Cardiac fibroblast (primary cell): ENCODE measurements around the gene GPM6B.

ENCODE experiments used
- DNase-seq, 2 donors: peaks; one replicate each; pipeline versions ENCODE4 v3.0.0 to v3.0.0-alpha.2; 2010; ENCODE audit warnings: low read depth in 2 of 2
- H3K4me3 ChIP-seq, 2 donors: replicated peaks in 1 of 2; 1 replicate in 1 of 2; 2 replicates in 1 of 2; pipeline ENCODE4 v1.5.1; 2011; ENCODE audit warnings: low read depth in 2 of 2, low read length in 2 of 2, mild to moderate bottlenecking in 2 of 2, moderate library complexity in 1 of 2
- CTCF ChIP-seq: IDR thresholded peaks from one replicate; pipeline ENCODE4 v1.5.1; 2011; ENCODE audit warnings: low read depth, mild to moderate bottlenecking, low read length, inconsistent platforms

GPM6B gene

GRCh38 chrX:13816643-13817627 is at the start of gene GPM6B:
TSS of gene GPM6B (minus strand) at chrX:13817093. CDS start at chrX:13816904, 189 bp downstream.
- no peak within 1 kb of the TSS for H3K4me3 ChIP-seq
- no peak for TF ChIP-seq CTCF
- DNase-seq, result no peak

- no peak overlapping the region for H3K4me3 ChIP-seq
- DNase-seq, result peak; percentile 61 to 62
- no peak for TF ChIP-seq CTCF
Observed at GRCh38 chrX:13864264-13864663, 47.4 kb upstream of the GPM6B start.

- TF ChIP-seq CTCF, result no peak
- DNase-seq, result no peak
- H3K4me3 ChIP-seq, result no peak overlapping the region
Observed at GRCh38 chrX:13863324-13863723, 46.4 kb upstream of the GPM6B start.

GRCh38 chrX:13859724-13860123 is 42.8 kb upstream of the GPM6B start:
- H3K4me3 ChIP-seq, result no peak overlapping the region
- no peak for TF ChIP-seq CTCF
- DNase-seq, result no peak

GRCh38 chrX:13857804-13858203 is 40.9 kb upstream of the GPM6B start:
- no peak for DNase-seq
- no peak overlapping the region for H3K4me3 ChIP-seq
- no peak for TF ChIP-seq CTCF

GRCh38 chrX:13855689-13856450 is 39.0 kb upstream of the GPM6B start:
- DNase-seq, result peak in 1 of 2 donors; percentile 39
- TF ChIP-seq CTCF, result no peak

More at GRCh38 chrX:13855689-13856450, 39.0 kb upstream of the GPM6B start:
- H3K4me3 ChIP-seq, result no peak overlapping the region
